Measurements from ENCODE around the gene KRT7.
"Not testable (repeated sequence)": the region's sequence is repeated elsewhere in the genome, so short reads cannot be mapped to it uniquely, and the experiment has no call there.

The KRT7 gene

GRCh38 chr12:52280319-52280795 lies 47.3 kb downstream of the KRT7 start:
- no peak for DNase-seq

GRCh38 chr12:52280796-52281560 lies 47.9 kb downstream of the KRT7 start:
- no peak for DNase-seq

GRCh38 chr12:52284562-52285171 lies 51.6 kb downstream of the KRT7 start:
- DNase-seq: no peak

- DNase-seq: no peak
Measured at GRCh38 chr12:52285172-52285745, 52.2 kb downstream of the KRT7 start.

GRCh38 chr12:52285851-52286530 lies 52.9 kb downstream of the KRT7 start:
- no peak for DNase-seq

GRCh38 chr12:52286857-52287785 lies 54.1 kb downstream of the KRT7 start:
- DNase-seq: not testable (repeated sequence)

- not testable (repeated sequence) for DNase-seq
Measured at GRCh38 chr12:52287816-52288805, 55.1 kb downstream of the KRT7 start.

- DNase-seq: not testable (repeated sequence)
Measured at GRCh38 chr12:52290483-52291134, 57.6 kb downstream of the KRT7 start.

GRCh38 chr12:52291267-52291935 lies 58.4 kb downstream of the KRT7 start, which contains the start of gene KRT81:
KRT81 (minus strand) TSS chr12:52291534; CDS start chr12:52291465, 69 bp downstream.
- no peak for DNase-seq

GRCh38 chr12:52293926-52294325 lies 60.9 kb downstream of the KRT7 start:
- DNase-seq: no peak

GRCh38 chr12:52294803-52295202 lies 61.8 kb downstream of the KRT7 start:
- no peak for DNase-seq

GRCh38 chr12:52295663-52296062 lies 62.6 kb downstream of the KRT7 start:
- no peak for DNase-seq

GRCh38 chr12:52296572-52297215 lies 63.7 kb downstream of the KRT7 start:
- DNase-seq: no peak

Measured in C1 segment of cervical spinal cord (tissue), 14 donors.